Esophagus muscularis mucosa (tissue), 3 donors: Measurements from ENCODE around the gene NTRK2.

ENCODE experiments used
- POLR2A ChIP-seq: fragments of 450-650 bp; IDR thresholded peaks from one replicate; pipeline ENCODE4 v1.6.1; 2017; ENCODE audit warnings: antibody characterized with exemption, moderate library complexity, mild to moderate bottlenecking, low read depth
- TF ChIP-seq, protein P1 (sequence below), 3 experiments: fragments of 200-600 bp in 2 of 3; fragments of 450-650 bp in 1 of 3; sonication (generic) in 2 of 3; IDR thresholded peaks; one replicate each; pipeline ENCODE4 v1.5.1; 2017 to 2019; ENCODE audit warnings: antibody characterized with exemption in 3 of 3, mild to moderate bottlenecking in 2 of 3, moderate library complexity in 1 of 3

- TF ChIP-seq, protein P1, sequence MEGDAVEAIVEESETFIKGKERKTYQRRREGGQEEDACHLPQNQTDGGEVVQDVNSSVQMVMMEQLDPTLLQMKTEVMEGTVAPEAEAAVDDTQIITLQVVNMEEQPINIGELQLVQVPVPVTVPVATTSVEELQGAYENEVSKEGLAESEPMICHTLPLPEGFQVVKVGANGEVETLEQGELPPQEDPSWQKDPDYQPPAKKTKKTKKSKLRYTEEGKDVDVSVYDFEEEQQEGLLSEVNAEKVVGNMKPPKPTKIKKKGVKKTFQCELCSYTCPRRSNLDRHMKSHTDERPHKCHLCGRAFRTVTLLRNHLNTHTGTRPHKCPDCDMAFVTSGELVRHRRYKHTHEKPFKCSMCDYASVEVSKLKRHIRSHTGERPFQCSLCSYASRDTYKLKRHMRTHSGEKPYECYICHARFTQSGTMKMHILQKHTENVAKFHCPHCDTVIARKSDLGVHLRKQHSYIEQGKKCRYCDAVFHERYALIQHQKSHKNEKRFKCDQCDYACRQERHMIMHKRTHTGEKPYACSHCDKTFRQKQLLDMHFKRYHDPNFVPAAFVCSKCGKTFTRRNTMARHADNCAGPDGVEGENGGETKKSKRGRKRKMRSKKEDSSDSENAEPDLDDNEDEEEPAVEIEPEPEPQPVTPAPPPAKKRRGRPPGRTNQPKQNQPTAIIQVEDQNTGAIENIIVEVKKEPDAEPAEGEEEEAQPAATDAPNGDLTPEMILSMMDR (IDR thresholded peaks at IDR 0.05), result no peak
- no peak for TF ChIP-seq POLR2A
Measured at GRCh38 chr9:84701801-84702200, 32.3 kb downstream of the NTRK2 start.
